Dendritic cell treated with granulocyte-macrophage colony-stimulating factor and Interleukin-4, amounts not matched to agents 40 ng/mL and 50 ng/mL, for 4 days (primary cell): ENCODE data around the gene FOXD4L3.
"Not testable (repeated sequence)": the region's sequence is repeated elsewhere in the genome, so short reads cannot be mapped to it uniquely, and the experiment has no call there.

Experiments
- H3K27ac Mint-ChIP-seq: one replicate; pipeline ENCODE4 v1.8.0; 2022; ENCODE audit warnings: mild to moderate bottlenecking, mixed read lengths
- H3K27me3 Mint-ChIP-seq: one replicate; pipeline ENCODE4 v1.8.0; 2022; ENCODE audit warnings: mild to moderate bottlenecking, mixed read lengths
- H3K36me3 Mint-ChIP-seq: one replicate; pipeline ENCODE4 v1.8.0; 2022; ENCODE audit warnings: low read depth, mixed read lengths
- H3K4me1 Mint-ChIP-seq: one replicate; pipeline ENCODE4 v1.8.0; 2022; ENCODE audit warnings: low read depth, mixed read lengths
- H3K4me3 Mint-ChIP-seq: one replicate; pipeline ENCODE4 v1.8.0; 2022; ENCODE audit warnings: mild to moderate bottlenecking, moderate library complexity, mixed read lengths
- H3K9me3 Mint-ChIP-seq: one replicate; pipeline ENCODE4 v1.8.0; 2022; ENCODE audit warnings: mixed read lengths
- intact Hi-C: fragments of 100-400 bp; cut with micrococcal nuclease; formaldehyde crosslinking; loops from one replicate; pipeline ENCODE4 v1.15.0; 2022

FOXD4L3 gene

DNA sequence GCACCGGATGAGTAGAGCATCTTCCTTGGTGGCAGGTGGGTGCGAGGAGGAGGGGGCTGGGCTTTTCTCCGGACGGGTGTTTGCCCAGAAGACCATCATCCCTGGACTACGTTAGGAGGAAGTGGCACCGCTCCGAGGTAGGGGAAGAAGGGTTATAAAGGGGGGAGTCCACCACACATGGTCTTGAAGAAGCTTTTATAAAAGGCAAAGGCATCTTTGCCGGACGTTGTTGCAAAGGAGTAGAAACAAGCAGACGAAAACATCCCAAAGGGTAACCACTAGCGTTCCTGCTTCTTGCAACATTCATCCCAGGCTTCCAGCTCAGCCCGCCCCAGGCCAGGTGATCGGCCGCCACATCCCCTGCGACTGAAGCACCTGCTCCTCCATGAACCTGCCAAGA lies at the start of gene FOXD4L3:
TSS of gene FOXD4L3 (plus strand) at position 301 of the 400 bp plus-strand sequence. CDS start at position 386, 85 bp downstream.
- H3K27me3 Mint-ChIP-seq, H3K4me3 Mint-ChIP-seq, H3K4me1 Mint-ChIP-seq, H3K27ac Mint-ChIP-seq, intact Hi-C loops, H3K9me3 Mint-ChIP-seq, H3K36me3 Mint-ChIP-seq: not testable (repeated sequence)

DNA sequence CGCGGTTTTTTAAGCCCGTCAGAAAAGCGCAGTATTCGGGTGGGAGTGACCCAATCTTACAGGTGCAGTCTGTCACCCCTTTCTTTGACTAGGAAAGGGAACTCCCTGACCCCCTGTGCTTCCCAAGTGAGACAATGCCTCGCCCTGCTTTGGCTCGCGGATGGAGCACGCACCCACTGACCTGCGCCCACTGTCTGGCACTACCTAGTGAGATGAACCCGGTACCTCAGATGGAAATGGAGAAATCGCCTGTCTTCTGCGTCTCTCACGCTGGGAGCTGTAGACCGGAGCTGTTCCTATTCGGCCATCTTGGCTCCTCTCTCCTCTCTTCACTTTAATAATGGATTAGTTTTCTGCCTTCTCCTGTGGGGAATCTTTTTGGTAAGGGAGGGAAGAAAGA lies 21.6 kb upstream of the FOXD4L3 start:
- H3K4me1 Mint-ChIP-seq, intact Hi-C loops, H3K4me3 Mint-ChIP-seq, H3K27me3 Mint-ChIP-seq, H3K9me3 Mint-ChIP-seq, H3K27ac Mint-ChIP-seq, H3K36me3 Mint-ChIP-seq: not testable (repeated sequence)

DNA sequence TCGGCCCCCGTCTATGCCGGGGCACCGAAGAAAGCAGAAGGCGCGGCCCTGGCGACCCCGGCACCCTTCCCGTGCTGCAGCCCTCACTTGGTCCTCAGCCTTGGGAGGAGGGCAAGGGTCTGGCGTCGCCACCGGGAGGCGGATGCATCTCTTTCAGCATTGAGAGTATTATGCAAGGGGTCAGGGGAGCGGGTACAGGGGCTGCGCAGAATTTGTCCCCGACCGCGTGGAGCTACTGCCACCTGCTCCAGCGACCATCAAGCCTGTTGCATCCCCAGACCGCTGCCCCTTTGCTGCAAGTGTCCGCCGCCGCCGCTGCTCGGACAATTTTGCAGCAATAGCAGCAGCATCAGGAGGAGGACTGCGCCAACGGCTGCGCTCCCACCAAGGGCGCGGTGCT lies 1.1 kb downstream of the FOXD4L3 start:
- intact Hi-C loops, H3K27me3 Mint-ChIP-seq, H3K27ac Mint-ChIP-seq, H3K4me1 Mint-ChIP-seq, H3K4me3 Mint-ChIP-seq, H3K36me3 Mint-ChIP-seq, H3K9me3 Mint-ChIP-seq: not testable (repeated sequence)

DNA sequence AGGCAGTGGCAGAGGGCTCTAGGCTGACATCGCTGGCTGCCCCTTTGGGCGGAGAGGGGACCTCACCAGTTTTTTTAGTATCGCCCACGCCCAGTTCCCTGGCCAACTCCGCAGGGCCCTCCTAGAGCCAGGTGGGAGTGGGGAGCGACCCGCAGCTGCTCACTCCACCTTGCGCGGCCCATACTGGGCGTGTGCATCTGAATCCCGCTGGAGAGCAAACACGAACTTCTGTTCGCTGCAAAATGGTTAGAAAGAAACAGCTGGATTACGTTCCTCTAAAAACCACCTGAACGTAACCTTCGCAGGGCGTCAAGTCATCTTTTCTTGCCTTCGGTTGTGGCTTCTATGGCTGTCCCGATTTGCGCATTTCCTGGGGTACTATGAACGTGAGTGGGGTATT lies 1.5 kb downstream of the FOXD4L3 start:
- H3K36me3 Mint-ChIP-seq, H3K27me3 Mint-ChIP-seq, intact Hi-C loops, H3K4me3 Mint-ChIP-seq, H3K27ac Mint-ChIP-seq, H3K4me1 Mint-ChIP-seq, H3K9me3 Mint-ChIP-seq: not testable (repeated sequence)

DNA sequence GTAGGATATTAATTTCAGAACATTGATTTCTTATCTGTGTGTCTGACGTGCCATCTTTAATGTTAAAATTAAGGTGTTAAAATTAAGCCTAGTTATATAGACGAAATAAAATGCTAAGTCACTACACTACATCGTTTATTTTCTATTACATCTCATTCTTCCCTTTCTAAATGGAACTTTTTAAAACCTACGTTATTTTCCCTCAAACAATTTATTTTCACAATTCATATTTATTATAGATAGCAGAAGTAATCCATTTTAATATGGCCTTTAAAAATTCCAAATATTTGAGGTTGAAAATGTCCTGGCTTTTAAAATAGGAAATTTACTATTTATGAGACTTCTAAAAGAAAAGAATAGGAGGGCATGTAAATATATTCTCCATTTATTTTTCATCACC lies 2.1 kb downstream of the FOXD4L3 start:
- H3K36me3 Mint-ChIP-seq, H3K27ac Mint-ChIP-seq, intact Hi-C loops, H3K9me3 Mint-ChIP-seq, H3K4me1 Mint-ChIP-seq, H3K4me3 Mint-ChIP-seq, H3K27me3 Mint-ChIP-seq: not testable (repeated sequence)

DNA sequence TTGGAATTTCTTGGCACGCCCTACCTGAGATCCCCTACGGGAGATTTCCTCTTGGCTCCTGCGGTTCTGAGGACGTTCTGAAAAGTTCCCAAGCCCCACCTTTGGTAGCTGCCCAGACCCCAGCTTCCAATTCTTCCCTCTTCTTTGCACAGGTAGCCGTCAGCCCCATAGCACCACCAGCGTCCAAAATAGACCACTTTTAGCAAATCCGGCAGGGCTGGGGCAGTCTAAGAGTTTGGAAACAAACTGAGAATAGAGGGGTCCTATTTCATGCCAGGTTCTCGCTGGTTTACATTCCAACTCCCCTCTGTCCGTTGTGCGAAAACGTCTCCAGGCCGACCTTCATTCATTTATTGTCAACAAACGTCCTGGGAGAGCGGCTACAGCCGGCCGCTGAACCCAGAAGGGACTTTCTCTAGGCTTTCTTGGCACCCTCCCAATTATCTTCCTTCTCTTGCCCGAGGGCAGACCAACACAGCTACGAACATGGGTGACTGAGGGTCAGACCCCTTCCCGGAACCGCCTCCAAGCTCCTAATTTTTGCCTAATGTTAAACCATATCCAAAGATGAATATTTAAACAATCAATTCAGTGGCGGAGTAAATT lies 3.1 kb downstream of the FOXD4L3 start:
- intact Hi-C loops, H3K36me3 Mint-ChIP-seq, H3K4me1 Mint-ChIP-seq, H3K27ac Mint-ChIP-seq, H3K9me3 Mint-ChIP-seq, H3K4me3 Mint-ChIP-seq, H3K27me3 Mint-ChIP-seq: not testable (repeated sequence)

DNA sequence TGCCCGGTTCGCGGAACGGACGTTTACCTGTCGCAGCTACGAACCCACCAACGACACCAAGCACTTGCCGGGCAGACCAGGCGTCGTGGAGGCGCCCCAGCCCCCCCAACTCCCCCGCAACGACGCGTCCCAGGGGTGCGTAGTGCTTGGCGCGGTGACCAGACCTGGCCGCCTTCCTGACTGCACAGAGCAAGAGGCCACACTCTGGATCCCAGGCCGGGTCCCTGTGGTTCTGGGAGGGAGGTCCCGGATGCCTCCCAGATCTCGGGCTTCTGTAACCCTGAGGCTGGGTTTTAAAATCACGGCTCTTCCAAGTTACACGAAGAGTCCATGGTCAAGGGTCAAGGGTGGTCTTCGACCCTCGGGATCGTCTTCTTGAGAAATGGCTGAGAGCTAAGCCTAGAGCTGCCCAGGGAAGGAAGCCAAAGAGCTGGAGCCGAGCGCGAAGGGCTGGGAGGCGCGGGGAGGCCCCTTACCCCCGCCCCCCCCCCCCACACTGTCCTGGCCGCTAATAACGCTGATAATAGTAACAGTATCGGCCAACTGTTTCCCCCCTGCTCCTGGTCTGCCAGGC lies 3.8 kb downstream of the FOXD4L3 start:
- H3K9me3 Mint-ChIP-seq, intact Hi-C loops, H3K27me3 Mint-ChIP-seq, H3K4me1 Mint-ChIP-seq, H3K27ac Mint-ChIP-seq, H3K4me3 Mint-ChIP-seq, H3K36me3 Mint-ChIP-seq: not testable (repeated sequence)

DNA sequence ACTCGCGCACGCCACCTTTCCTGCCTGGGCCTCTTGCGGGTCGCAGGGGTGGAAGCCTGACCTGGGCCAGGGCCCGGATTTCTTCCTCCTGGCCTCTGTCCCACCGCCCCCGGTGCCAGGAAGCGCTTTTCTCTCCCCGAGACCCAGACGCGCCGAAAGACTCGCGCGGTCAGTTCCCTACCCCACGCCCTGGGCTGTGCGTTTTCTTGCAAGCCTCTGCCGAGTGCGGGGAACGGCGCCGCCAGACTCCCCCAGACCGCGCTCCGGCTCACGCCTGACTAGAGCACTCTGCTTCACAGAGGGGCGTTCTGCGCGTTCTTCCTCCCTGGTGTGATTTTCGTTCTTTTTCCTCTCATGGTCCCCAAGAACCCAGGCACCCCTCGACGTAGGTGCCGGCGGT lies 4.5 kb downstream of the FOXD4L3 start:
- H3K9me3 Mint-ChIP-seq, H3K4me1 Mint-ChIP-seq, H3K27me3 Mint-ChIP-seq, H3K4me3 Mint-ChIP-seq, H3K36me3 Mint-ChIP-seq, H3K27ac Mint-ChIP-seq, intact Hi-C loops: not testable (repeated sequence)

DNA sequence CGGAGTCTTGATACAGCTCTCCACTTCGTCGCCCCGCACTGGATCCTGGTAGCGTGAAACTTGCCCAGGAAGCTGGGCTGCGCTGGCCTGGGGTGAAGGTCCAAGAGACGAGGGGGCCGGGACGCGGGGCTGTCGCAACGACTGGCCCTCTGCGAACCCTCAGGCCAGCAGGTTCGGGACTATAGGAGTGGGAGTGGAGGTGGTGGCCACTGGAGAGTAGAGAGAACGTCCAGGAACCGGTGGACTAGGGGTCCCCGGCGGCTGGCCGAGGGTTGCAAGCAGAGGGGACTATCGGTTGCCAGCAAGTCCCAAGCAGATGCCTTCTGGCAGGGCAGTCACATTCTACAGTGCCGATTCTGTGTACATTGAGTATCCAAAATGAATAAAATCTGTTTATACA lies 5.0 kb downstream of the FOXD4L3 start:
- H3K4me3 Mint-ChIP-seq, H3K9me3 Mint-ChIP-seq, H3K4me1 Mint-ChIP-seq, H3K27ac Mint-ChIP-seq, H3K36me3 Mint-ChIP-seq, H3K27me3 Mint-ChIP-seq, intact Hi-C loops: not testable (repeated sequence)

DNA sequence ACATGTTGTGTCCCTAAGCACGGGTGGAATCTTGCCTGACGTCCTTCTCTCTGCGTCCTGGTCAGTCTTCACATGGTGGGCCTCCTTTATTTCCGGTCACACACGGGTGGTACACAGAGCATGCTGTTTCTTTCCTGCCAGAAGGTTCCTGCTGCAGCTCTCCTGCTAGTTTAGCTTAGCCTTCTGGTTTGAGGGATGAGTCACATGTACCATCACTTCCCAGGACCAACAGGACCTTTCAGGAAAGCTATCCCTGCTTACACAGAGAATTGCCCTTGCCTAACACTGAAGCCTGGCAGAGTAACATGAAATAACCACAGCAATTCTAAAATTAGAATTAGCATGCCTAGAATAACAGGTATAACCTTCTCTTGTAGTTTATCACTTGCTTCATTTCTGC lies 8.5 kb downstream of the FOXD4L3 start:
- H3K36me3 Mint-ChIP-seq, intact Hi-C loops, H3K27me3 Mint-ChIP-seq, H3K4me3 Mint-ChIP-seq, H3K9me3 Mint-ChIP-seq, H3K27ac Mint-ChIP-seq, H3K4me1 Mint-ChIP-seq: not testable (repeated sequence)

DNA sequence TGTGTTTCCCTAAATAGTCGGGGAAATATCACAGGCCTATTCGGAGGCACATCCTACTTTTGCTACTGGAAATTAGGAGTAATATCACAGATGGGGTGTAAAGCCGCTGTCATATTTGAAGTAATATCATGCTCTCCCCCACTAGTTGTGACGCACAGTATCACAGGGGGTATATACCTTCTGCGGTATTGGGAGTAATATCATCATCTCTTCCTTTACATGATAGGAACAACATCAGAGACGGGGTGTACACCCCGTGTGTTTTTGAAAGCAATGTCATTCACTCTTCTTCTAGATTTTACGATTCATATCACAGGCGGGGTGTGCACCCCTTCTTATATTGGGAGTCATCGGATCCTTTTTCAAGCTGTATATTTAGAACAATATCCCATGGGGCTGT lies 15.5 kb downstream of the FOXD4L3 start:
- H3K9me3 Mint-ChIP-seq, H3K27me3 Mint-ChIP-seq, H3K4me3 Mint-ChIP-seq, H3K36me3 Mint-ChIP-seq, H3K4me1 Mint-ChIP-seq, H3K27ac Mint-ChIP-seq, intact Hi-C loops: not testable (repeated sequence)

DNA sequence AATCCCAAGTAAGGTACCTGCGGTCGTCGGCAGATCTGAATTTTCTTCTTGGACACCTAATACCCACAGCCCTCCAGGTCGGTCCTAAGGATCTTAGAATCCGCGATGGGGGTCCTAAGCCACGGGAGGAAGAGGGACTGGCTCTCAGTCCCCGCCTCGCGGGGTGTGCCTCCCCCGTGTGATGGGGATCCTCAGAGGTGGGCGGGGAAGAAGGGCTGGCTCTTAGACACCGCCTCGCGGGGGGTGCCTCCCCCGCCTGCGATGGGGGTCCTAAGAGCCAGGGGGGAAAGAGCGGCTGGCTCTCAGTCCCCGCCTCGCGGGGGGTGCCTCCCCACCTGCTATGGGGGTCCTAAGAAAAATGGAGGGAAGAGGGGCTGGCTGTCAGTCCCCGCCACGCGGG lies 21.1 kb downstream of the FOXD4L3 start:
- intact Hi-C loops, H3K27ac Mint-ChIP-seq, H3K27me3 Mint-ChIP-seq, H3K9me3 Mint-ChIP-seq, H3K36me3 Mint-ChIP-seq, H3K4me3 Mint-ChIP-seq, H3K4me1 Mint-ChIP-seq: not testable (repeated sequence)

DNA sequence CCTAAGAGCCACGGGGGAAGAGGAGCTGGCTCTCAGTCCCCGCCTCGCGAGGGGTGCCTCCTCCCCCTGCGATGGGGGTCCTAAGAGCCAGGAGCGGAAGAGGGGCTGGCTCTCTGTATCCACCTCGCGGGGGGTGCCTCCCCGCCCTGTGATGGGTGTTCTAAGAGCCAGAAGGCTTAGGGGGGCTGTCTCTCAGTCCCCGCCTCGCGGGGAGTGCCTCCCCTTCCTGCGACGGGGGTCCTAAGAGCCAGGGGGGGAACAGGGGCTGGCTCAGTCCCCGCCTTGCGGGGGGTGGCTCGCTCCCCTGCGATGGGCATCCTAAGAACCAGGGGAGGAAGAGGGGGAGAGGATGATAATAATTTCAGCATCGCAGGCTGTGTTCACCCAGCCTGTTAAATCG lies 21.9 kb downstream of the FOXD4L3 start:
- H3K9me3 Mint-ChIP-seq, H3K4me3 Mint-ChIP-seq, intact Hi-C loops, H3K36me3 Mint-ChIP-seq, H3K4me1 Mint-ChIP-seq, H3K27me3 Mint-ChIP-seq, H3K27ac Mint-ChIP-seq: not testable (repeated sequence)

DNA sequence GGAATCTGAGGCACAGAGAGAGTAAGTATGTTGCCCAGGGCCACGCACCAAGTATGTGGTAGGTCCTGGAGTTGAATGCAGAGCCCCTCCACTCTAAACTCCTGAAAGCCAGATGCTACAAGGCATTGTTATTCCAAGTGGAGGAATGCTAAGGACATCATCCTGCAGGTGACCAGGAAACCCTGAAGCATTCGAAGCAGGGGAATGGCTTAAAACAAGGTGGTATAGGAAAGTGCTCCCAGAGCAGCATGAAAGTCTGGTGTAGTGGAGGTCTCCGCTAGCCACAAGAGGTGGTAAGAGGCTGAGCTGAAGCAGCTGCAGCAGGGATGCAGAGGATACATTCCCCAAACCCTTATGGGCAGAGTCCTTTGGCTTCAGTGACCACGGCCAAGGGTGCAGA lies 26.4 kb downstream of the FOXD4L3 start:
- H3K9me3 Mint-ChIP-seq, H3K36me3 Mint-ChIP-seq, H3K27ac Mint-ChIP-seq, H3K4me1 Mint-ChIP-seq, intact Hi-C loops, H3K27me3 Mint-ChIP-seq, H3K4me3 Mint-ChIP-seq: not testable (repeated sequence)

DNA sequence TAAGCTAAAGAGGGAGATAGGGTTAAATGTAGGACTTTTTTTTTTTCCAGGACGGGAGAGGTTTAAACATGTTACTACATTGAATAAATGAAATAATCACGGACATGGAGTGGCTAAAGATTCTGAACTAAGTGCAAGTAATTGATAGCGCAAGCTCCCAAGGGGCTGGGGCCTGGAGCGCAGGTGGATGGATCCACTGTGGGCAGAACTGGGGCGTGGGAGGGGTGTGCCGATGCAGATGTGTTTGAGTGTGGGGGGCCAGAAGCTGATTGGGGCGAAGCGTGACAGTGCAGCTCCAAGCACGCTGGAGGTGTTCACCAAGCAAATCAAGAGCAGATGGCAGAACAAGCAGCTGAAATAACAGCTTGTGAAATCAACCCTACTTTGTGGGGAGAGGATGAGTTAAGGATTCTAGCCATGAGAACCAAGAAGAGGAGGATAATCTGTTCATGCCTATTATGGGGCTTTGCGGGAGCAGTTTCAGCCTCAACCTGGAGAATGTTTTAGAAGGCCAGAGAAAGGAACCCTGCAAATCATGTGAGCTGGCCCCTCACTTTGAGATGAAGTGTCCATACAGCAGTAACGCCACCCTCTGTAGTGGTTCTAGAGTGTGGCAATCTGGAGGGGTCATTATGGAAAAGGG lies 28.0 kb downstream of the FOXD4L3 start:
- H3K4me1 Mint-ChIP-seq, H3K9me3 Mint-ChIP-seq, intact Hi-C loops, H3K27me3 Mint-ChIP-seq, H3K27ac Mint-ChIP-seq, H3K4me3 Mint-ChIP-seq, H3K36me3 Mint-ChIP-seq: not testable (repeated sequence)
